Stimulated activated CD8-positive, alpha-beta memory T cell treated with anti-CD3 and anti-CD28 coated beads, Interleukin-12 subunit alpha, Interleukin-12 subunit beta, amount 100 ng/mL, for 1 hour (primary cell): ENCODE data around the gene KIAA1958.

Source experiments
- DNase-seq: peaks from one replicate; pipeline ENCODE4 v3.0.0-alpha.2; 2020; ENCODE audit warnings: low read depth

KIAA1958 gene

DNA sequence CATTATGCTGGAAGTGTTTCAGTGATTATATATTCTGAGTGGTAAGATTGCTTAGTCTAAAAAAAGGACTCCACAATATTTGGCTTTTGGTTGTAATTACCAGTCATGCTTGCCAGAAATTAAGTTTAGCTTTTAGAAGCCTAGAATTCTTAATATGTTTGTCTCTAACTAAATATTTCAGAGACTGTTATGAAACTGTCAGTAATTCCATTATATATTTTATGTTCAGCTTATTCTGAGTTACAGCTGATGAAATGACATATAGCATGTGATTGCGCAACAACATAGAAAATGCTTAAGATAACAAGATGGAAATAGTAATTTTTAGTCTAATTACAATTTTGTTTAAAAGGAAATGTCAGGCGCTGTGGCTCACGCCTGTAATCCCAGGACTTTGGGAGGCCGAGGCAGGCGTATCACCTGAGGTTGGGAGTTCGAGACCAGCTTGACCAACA lies 44.2 kb downstream of the KIAA1958 start:
- DNase-seq = no peak

DNA sequence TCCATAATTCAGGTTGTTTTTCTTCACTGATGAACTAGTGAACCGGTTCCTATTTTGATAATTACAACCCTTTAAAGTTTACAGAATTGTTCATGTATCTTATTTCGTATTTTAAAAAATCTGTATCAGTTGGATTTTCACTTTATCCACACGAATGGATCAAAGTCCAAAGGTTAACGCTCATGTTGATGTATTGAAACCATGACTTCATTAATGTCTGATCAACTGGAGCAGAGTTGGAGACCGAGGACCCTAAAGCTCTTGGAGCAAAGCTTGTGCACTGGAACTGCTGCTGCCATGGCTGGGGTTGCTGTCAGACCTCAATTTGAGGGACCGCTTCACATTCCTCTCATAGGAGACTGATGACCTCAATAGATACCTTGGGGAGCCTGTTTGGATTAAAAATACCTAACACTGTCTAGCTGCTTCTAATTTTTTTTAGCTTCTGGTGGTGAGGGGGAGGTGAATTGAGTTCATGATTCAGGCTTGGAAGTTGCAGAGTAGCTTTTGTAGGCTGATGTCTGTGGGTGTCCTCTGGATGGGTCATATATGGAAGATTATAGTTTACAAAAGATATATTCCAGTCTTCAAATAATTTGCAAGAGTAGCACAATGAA lies 45.1 kb downstream of the KIAA1958 start:
- no peak for DNase-seq

DNA sequence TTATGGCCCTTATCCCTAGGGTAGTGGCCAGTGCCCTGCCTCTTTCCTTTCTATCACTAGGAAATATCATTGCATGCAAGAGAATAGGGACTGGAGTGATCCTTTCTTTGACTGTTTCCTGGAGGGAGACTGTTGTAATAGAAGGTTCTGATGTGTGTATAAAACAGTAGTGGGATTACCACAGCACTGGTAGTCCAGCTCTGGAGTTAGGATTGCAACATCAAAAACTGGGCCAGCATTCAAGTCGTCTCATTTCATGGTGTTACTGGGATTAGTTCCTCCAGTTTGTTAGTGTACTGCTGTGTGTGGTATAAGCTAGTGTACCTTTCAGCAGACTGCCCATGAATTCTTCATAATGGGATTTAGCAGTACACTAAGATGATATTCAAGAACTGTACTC lies 45.8 kb downstream of the KIAA1958 start:
- DNase-seq = no peak

DNA sequence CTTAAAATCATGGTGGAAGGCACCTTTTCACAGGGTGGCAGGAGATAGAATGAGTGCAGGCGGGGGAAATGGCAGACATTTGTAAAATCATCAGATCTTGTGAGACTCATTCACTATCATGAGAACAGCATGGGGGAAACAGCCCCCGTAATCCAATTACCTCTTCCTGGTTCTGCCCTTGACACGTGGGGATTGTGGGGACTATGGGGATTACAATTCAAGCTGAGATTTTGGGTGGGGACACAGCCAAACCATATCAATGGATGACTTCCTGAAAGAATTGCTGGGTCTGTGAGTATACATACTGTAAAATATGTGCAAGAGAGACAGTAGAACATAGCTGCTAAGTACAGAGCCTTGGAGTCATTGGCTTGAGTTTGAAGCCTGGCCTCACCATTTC lies 47.0 kb downstream of the KIAA1958 start:
- DNase-seq = no peak

DNA sequence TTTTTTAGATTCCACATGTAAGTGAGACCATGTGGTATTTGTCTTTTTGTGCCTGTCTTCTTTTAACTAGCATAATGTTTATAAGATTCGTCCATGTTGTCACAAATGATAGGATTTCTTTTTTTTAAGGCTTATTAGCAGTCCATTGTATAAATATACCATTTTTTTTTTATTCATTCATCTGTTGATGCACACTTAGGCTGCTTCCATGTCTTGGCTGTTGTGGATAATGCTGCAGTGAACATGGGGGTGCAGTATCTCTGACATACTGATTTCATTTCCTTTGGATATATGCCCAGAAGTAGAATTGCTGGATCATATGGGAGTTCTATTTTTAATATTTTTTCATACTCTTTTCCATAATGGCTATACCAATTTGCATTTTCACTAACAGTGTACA lies 48.7 kb downstream of the KIAA1958 start:
- no peak for DNase-seq

DNA sequence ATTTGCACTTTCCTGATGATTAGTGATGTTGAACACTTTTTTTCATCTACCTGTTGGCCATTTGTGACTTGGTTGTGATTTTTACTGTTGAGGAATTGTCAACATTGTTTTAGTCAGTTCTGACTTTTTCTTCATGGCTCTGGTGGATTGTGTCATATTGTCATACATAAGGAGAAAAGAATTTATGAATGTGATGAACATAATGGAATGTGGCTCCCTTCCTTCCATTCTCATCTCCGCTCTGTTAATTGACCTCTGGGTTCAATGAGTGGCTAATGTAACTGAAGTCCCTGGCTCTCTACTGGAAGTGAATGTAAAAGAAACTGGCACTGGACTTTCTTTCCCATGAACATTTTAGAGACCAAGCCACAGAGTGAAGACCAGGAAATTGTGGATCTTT lies 49.2 kb downstream of the KIAA1958 start:
- no peak for DNase-seq

DNA sequence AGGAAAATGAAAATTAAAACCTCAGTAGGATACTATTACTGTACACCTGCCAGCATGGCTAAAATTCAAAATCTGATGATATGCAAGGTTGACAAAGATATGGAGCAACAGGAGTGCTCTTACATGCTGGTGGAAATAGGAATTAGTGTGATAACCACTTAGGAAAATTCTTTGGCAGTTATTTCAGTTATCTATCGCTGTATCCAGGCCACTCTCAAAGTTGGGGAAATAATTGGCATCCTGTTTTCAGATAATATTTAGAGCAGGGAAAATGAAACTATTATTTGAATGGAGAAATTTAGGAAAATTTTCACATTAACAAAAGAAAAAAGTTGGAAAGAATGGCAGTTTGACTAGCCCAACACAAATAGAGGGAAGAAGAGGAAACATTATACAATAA lies 50.9 kb downstream of the KIAA1958 start:
- no peak for DNase-seq

DNA sequence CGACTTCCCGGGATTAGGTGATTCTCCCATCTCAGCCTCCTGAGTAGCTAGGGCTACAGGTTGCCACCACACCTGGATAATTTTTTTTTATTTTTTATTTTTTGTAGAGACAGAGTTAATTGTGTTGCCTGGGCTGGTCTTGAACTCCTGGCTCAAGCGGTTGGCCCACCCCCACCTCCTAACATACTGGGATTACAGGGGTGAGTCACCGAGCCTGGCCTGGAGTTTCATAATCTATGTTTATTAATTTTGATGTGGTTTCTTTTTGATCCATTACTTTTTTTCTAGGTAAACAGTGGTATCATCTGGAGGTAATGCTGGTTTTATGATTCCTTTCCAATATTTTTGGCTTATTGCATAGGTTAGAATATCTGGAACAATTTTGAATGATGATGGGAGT lies 54.2 kb downstream of the KIAA1958 start:
- no peak for DNase-seq

DNA sequence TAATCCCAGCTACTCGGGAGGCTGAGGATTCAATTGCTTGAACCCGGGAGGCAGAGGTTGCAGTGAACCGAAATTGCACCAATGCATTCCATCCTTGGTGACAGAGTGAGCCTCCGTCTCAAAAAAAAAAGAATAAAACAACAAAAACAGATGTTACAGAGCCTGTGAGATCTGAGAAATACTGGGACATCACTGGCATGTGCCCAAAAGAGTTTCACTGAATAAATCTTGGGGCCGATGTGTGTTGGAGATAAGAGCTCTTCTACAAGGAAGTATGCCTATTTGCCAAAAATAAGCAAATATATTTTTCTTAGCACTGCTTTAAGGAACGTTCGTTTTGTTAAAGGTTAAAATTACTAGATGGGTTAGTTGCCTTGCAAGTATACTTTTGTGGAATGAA lies 55.1 kb downstream of the KIAA1958 start:
- DNase-seq = no peak

DNA sequence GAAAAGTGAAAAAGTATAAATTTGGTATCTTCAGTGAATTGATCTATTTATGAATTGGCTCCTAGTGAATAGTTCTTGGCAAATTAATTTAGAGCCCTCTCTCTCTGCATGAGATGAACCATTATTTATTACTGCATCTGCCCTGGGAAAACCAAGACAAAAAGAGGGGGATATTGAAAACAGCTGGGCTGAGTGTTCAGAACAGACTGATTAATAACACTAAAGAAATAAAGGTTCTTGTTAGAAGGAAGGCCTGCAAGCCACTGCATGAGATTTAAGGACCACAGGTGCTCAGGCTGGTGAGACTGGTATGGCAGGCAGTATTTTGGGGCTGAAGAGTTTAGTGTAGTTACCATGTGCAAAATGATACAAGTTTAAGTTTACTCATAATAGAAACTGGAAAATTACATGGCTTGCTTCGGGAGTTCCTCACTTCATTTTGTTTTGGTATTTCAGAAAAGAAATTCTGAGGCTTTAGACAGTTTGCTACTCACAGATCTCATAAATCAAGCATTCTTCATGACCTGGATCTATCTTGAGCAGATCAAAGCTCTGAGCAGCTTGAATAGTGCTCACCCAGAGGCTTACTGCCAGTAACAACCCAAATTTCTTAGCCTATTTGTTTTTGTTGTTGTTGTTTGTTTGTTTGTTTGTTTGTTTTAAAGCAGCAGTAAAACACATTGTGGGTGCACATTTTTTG lies 56.1 kb downstream of the KIAA1958 start:
- no peak for DNase-seq

DNA sequence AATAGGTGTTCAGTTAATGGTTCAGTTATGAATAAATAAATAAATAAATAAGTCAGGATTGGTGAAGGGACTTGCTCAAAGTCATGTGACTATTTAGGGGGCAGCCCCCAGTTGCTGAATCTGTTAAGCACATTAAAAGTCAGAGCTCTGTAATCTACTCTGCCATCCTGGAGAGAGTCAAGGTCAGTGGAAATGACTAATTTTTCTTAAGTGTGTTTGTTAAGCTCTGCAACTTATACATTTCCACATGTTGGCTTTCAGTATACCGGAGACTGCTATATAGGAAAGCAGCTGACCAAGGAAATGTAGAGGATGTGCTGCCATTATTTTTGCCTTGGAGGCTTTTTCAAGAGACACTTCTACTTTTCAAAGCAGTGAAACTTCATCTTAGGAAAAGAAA lies 57.9 kb downstream of the KIAA1958 start:
- no peak for DNase-seq

DNA sequence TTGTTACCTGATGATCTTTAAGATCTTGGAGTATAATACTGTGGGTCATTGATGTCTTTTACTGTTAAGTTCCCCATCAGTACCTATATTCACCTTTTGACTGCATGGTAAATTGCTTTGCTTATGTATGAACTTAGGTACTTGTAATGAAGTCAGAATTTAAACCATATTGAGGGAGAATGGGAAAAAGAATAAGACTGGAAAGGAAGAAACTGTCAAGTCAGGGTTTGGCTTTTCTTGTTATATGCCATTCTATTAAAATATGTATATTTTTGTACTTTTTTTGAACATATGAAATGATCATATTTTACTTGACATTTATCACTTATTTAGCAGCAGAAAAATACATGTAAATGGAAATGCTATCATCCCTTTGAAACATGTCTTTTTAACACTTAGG lies 58.6 kb downstream of the KIAA1958 start:
- no peak for DNase-seq

DNA sequence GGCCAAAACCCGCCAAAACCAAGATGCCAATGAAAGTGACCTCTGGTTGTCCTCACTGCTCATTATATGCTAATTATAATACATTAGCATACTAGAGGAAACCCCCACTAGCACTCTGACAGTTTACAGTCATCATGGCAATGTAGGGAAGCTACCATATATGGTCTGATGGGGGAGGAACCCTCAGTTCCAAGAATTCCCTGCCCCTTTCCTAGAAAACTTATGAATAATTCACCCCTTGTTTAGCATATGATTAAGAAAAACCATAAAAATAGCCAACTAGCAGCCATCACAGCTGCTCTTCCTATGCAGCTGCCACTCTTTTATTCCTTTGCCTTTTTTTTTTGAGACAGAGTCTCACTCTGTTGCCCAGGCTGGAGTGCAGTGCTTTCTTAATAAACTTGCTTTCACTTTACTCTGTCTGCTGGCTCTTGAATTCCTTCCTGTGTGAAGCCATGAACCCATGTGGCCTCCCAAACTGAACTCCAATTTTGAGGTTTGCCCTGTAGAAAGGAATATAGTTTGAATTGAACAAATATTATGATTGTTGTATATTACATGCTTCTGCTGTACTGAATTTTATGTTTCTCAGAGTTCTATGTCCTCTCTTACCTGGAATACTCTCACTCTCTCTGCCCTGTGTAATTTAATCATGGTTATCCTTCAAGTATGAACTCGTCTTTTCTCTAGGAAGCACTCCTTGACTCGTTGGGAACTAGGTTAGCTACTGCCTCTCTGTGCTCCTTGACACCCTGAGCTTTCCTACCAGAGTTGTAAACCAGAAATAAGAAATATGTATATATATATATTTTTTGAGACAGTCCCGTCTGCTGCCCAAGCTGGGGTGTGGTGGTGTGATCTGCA lies 59.8 kb downstream of the KIAA1958 start:
- no peak for DNase-seq

DNA sequence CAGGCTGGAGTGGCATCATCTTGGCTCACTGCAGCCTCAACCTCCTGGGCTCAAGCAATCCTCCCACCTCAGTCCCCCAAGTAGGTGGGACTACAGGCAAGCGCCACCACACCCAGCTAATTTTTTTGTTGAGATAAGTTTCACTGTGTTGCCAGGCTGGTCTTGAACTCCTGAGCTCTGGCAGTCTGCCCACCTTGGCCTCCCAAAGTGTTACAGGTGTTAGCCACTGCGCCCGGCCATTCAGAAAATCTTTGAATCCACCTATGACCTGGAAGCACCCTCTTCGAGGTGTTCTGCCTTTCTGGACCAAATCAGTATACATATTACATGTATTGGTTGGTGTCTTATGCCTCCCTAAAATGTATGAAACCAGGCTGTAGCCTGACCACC lies 61.4 kb downstream of the KIAA1958 start:
- no peak for DNase-seq

DNA sequence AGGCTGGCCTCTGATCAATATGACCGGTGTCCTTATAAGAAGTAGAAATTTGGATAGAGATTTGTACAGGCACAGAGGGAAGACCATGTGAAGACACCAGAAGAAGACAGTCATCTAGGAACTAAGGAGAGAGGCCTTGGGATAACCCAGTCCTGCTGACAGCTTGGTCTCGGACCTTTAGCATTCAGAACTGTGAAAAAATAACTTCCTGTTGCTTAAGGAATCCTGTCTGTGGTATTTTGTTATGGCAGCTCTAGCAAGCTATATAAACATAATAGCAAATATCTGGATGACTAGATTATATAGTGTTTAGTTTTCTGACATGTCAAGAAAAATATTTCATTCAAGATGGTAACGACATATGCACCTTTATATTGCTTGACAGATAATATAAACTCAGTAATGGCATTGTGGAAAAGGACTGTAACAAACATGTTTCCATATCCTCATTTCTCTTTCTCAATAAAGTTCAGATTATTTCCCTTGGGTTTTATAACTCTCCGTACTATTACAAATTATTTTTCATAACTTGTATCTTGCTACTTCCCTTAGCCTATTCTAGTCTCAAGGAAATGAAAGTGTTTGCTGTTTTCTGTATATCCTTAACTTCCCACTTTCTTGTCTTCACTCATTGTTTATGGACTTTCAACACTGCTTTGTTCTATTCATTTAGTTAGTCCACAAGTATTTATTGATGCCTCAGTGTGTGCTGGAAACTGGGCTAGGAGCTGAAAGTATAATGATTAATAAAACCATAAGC lies 62.4 kb downstream of the KIAA1958 start:
- DNase-seq = no peak

DNA sequence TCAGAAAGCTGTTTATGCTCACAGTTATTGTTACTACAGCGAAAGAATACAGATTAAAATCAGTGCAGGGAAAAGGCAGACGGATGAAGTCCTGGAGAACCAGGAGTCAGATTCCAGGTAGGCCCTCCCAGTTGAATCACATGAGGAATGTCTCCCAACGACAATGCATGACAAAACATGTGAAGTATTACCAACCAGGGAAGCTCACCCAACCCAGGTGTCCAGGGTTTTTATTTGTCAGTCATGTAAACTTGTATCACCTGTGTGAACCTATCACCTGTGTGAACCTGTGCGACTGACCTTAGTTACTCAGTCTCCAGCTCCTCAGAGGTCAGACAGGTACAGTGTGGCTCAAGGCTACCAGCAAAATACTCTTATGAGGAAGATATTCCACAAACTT lies 63.9 kb downstream of the KIAA1958 start:
- no peak for DNase-seq

DNA sequence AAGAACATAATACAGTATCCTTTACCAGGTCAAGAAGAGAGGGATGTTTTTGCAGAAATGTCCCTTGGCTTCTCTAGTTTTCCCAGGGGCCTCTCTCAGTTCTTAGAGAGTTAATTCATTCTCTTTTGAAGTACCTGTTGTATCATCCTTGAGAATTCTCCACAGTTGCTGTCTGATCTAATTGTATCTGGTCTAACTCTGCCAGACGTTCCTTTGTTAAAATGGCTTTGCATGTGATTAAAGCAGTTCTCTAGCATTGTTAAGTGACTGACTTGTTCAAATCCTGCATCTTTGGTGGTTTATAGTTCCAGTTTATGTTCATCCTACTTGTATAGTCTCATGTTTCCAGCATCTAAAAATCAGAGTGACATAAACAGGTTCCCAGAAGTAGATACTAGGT lies 65.0 kb downstream of the KIAA1958 start:
- DNase-seq = no peak

DNA sequence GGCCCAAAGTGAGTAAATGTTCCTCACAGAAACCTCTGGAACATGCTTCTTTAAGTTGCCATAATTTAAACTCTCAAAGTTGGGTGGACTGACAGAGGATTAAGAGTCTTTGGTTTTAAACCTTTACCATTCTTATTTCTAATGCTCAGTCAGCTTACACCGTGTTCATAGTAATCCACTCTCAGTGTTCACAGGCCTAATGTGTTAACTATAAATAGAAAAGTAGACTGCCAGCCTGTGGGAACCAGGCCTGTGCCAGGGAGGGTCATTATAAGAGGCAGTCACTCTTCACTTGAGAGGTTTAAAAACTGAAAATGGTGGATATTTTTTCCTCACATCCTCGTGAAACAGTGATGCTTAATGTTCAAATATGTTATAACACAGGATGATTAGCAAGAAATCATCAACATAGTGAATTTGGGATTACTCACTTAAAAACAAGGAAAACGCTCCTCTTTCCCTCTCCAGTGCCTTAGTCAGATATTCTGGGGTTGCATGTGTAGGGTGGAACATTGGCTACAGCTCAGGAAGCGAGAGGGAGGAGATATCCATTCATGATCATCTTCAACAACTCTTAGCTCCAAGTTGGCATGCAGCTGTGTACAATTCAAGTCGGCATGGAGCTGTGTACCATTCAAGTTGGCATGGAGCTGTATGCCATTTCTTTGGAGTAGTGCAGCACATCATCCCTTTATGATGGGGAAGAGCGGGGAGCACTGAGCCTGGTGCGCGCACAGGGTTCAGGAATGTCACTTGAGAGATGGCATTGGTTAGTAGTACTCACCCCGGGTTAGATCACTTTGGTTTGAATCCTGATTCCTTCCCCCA lies 65.8 kb downstream of the KIAA1958 start:
- no peak for DNase-seq

DNA sequence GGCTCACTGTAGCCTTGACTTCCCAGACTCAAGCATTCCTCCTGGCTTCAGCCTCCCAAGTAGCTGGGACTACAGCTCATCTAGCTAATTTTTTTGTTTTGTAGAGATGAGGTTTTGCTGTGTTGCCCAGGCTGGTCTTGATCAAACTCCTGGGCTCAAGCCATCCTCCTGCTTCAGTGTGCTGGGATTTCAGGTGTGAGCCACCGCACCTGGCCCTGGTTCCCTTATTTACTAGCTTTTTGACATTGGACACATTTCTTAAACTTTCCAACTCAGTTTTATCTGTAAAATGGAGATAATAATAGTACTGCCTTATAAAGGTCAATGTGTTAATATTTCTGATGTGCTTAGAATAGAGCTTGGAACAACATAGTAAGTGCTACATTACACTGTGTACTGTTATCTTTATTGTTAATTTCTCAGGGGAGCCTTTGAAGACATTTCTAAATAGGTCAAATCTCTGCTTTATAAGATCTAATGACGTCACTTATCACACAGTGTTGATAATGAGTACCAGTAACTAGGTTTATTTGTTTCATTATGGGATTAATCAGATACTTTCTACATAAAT lies 66.7 kb downstream of the KIAA1958 start:
- no peak for DNase-seq

DNA sequence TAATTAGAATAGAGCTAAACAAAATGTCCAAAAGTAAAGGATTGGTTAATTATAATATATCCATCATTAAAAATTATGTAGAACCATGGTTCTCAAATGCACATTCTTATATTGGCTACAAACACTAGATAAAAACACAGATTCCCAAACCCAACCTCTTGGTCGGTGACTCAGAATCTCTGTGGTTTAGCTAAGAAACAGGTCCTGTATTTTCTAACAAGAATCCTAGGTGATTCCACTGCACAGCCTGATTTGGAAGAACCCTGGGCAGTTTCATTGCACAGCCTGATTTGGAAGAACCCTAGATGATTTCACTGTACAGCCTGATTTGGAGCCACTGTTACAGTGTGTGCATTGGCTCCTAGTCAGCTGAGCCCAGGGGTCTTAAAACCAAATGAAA lies 67.9 kb downstream of the KIAA1958 start:
- no peak for DNase-seq

DNA sequence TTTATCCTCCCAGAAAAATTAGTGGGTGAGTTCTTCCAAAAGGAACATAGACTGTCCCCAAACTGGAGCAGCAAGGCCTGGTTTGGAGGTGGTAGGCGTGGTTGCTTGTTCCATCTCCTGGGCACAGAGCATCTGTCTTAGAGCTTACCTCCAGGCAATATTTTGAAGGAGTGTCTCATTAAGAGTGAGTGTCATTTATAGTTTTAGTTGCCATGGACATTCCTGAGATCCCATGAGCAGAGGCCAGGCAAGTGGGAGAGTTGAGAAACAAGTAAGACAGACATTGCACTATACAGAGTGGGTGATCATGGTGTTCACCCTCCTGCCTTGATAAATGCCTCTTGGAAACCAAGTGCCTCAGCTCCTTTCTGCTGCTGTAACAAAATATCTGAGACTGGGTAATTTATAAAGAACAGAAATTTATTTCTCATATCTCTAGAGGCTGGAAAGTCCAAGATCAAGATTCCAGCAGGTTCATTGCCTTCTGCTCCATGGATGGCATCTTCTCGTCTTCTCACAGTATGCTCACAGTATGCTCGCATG lies 68.5 kb downstream of the KIAA1958 start:
- DNase-seq = no peak
